A549 (cell line): ENCODE data around the gene NRG3.

Source experiments
- CBX8 ChIP-seq: fragments of 200-600 bp; sonication (generic); IDR thresholded peaks from 2 replicates; pipeline ENCODE4 v1.6.1; 2016
- CEBPB ChIP-seq, 2 experiments: fragments of >200 bp in 1 of 2; sonication (Bioruptor Twin) in 1 of 2; formaldehyde crosslinking in 1 of 2; IDR thresholded peaks; 2 replicates each; pipeline ENCODE4 v1.6.1; 2012 to 2016
- CTCF ChIP-seq: fragments of >200 bp; sonication (Bioruptor Twin); formaldehyde crosslinking; IDR thresholded peaks from 3 replicates; pipeline ENCODE4 v1.5.1; 2016
- ELK1 ChIP-seq: fragments of 150-350 bp; IDR thresholded peaks from 2 replicates; pipeline ENCODE4 v1.6.1; 2014; ENCODE audit warnings: low read depth, mild to moderate bottlenecking, low read length
- EP300 ChIP-seq, 2 experiments: fragments of >200 bp; sonication (Bioruptor Twin); formaldehyde crosslinking; IDR thresholded peaks; 2 replicates in 1 of 2; 3 replicates in 1 of 2; pipeline ENCODE4 v1.6.1; 2016 to 2017
- MAZ ChIP-seq: fragments of 150-350 bp; IDR thresholded peaks from 2 replicates; pipeline ENCODE4 v1.6.1; 2014; ENCODE audit warnings: antibody characterized with exemption, low read depth, low read length, borderline replicate concordance
- RAD21 ChIP-seq, 2 experiments: fragments of >200 bp in 1 of 2; sonication (Bioruptor Twin) in 1 of 2; formaldehyde crosslinking in 1 of 2; IDR thresholded peaks in 1 of 2; conservative IDR thresholded peaks in 1 of 2; 2 replicates in 1 of 2; 3 replicates in 1 of 2; pipeline ENCODE4 v1.6.1; 2012 to 2018; ENCODE audit warnings: inconsistent platforms in 1 of 2
- RCOR1 ChIP-seq: fragments of 150-350 bp; IDR thresholded peaks from 2 replicates; pipeline ENCODE4 v1.6.1; 2014; ENCODE audit warnings: antibody characterized with exemption, low read length, low read depth
- TF ChIP-seq, protein P1 (sequence below): IDR thresholded peaks from 2 replicates; pipeline ENCODE4 v1.6.1; 2012

DNA sequence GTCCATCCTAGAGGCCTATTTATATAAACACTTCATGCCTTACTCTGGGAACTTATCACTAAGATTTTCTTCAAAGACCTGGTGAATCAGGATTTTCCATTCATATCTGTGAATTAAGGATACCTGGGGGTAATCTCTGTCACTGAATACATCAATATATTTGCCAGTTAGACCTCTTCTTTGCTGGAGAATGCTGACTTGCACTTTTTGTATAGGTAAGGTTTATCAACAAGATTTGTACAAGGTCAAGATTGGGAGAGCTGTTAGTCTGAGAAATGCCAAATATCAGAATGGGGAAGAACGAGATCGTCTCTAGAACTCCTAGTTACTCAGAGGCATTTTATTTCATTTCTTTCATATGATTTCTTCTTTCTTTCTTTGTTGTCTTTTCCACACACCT lies 1060.0 kb downstream of the NRG3 start:
- TF ChIP-seq CTCF: no peak
- TF ChIP-seq MAZ: no peak
- TF ChIP-seq CBX8: no peak
- TF ChIP-seq EP300 (IDR thresholded peaks at IDR 0.05): no peak
- TF ChIP-seq RCOR1: no peak
- TF ChIP-seq, protein P1, sequence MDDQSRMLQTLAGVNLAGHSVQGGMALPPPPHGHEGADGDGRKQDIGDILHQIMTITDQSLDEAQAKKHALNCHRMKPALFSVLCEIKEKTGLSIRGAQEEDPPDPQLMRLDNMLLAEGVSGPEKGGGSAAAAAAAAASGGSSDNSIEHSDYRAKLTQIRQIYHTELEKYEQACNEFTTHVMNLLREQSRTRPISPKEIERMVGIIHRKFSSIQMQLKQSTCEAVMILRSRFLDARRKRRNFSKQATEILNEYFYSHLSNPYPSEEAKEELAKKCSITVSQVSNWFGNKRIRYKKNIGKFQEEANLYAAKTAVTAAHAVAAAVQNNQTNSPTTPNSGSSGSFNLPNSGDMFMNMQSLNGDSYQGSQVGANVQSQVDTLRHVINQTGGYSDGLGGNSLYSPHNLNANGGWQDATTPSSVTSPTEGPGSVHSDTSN: no peak
- TF ChIP-seq RAD21 (conservative IDR thresholded peaks at IDR 0.05 in 1 of 2, IDR thresholded peaks at IDR 0.05 in 1 of 2): no peak
- TF ChIP-seq ELK1: no peak
- TF ChIP-seq CEBPB (IDR thresholded peaks at IDR 0.05): no peak
